H9 (cell line): Measurements from ENCODE around the gene RBM4B. TPM values are rescaled to one million over a fixed set of nuclear protein-coding genes. Genes with fewer than 3 reads are reported as not detected.

Experiments
- DNase-seq: peaks from one replicate; pipeline ENCODE4 v3.0.0-alpha.2; 2017
- H2AFZ ChIP-seq: one replicate; pipeline ENCODE4 v1.6.1; 2013; ENCODE audit warnings: mild to moderate bottlenecking, low read length, control low read depth, moderate library complexity
- H2AK5ac ChIP-seq: 2 replicates; pipeline ENCODE4 v1.6.1; 2013; ENCODE audit warnings: low read length, control low read depth, mixed read lengths; ENCODE audit not compliant: insufficient read length
- H2BK120ac ChIP-seq: one replicate; pipeline ENCODE4 v1.6.1; 2013; ENCODE audit warnings: low read depth, mild to moderate bottlenecking, low read length, control low read depth, inconsistent platforms; ENCODE audit not compliant: poor library complexity, severe bottlenecking
- H2BK12ac ChIP-seq: 2 replicates; pipeline ENCODE4 v1.6.1; 2013; ENCODE audit warnings: low read length, control low read depth, mixed read lengths, low read depth; ENCODE audit not compliant: insufficient read length
- H2BK15ac ChIP-seq: 2 replicates; pipeline ENCODE4 v1.6.1; 2013; ENCODE audit warnings: low read depth, low read length, control low read depth
- H2BK20ac ChIP-seq: one replicate; pipeline ENCODE4 v1.6.1; 2013; ENCODE audit warnings: low read depth, mild to moderate bottlenecking, low read length, control low read depth, inconsistent platforms; ENCODE audit not compliant: poor library complexity, severe bottlenecking
- H2BK5ac ChIP-seq: 2 replicates; pipeline ENCODE4 v1.6.1; 2013; ENCODE audit warnings: low read length, control low read depth, mixed read lengths; ENCODE audit not compliant: insufficient read length
- H3K14ac ChIP-seq: 2 replicates; pipeline ENCODE4 v1.6.1; 2013; ENCODE audit warnings: low read length, control low read depth; ENCODE audit not compliant: insufficient read depth
- H3K18ac ChIP-seq: 2 replicates; pipeline ENCODE4 v1.6.1; 2013; ENCODE audit warnings: low read depth, mild to moderate bottlenecking, mixed read lengths, low read length, control low read depth; ENCODE audit not compliant: insufficient read length
- H3K23ac ChIP-seq: 2 replicates; pipeline ENCODE4 v1.6.1; 2013; ENCODE audit warnings: low read length, control low read depth, mixed read lengths, low read depth; ENCODE audit not compliant: insufficient read length
- H3K23me2 ChIP-seq: 2 replicates; pipeline ENCODE4 v1.6.1; 2013; ENCODE audit warnings: low read depth, mild to moderate bottlenecking, mixed read lengths, low read length, control low read depth; ENCODE audit not compliant: insufficient read length, poor library complexity, severe bottlenecking
- H3K27ac ChIP-seq: 2 replicates; pipeline ENCODE4 v1.5.1; 2013; ENCODE audit warnings: low read length, control low read depth, mixed read lengths, low read depth; ENCODE audit not compliant: insufficient read length
- H3K27me3 ChIP-seq: 2 replicates; pipeline ENCODE4 v1.6.1; 2013; ENCODE audit warnings: low read length, control low read depth, inconsistent platforms; ENCODE audit not compliant: insufficient read depth
- H3K4ac ChIP-seq: 2 replicates; pipeline ENCODE4 v1.6.1; 2013; ENCODE audit warnings: low read depth, mild to moderate bottlenecking, control low read depth, inconsistent platforms, low read length, moderate library complexity
- H3K4me1 ChIP-seq: 2 replicates; pipeline ENCODE4 v1.6.1; 2013; ENCODE audit warnings: low read length, control low read depth, inconsistent platforms; ENCODE audit not compliant: insufficient read depth
- H3K4me2 ChIP-seq: 2 replicates; pipeline ENCODE4 v1.6.1; 2013; ENCODE audit warnings: low read length, control low read depth, mixed read lengths; ENCODE audit not compliant: insufficient read length, insufficient read depth
- H3K56ac ChIP-seq: 2 replicates; pipeline ENCODE4 v1.6.1; 2013; ENCODE audit warnings: low read depth, mild to moderate bottlenecking, mixed read lengths, low read length, control low read depth; ENCODE audit not compliant: insufficient read length
- H3K79me1 ChIP-seq: 2 replicates; pipeline ENCODE4 v1.6.1; 2013; ENCODE audit warnings: low read depth, mild to moderate bottlenecking, moderate library complexity, low read length, control low read depth, inconsistent platforms; ENCODE audit not compliant: insufficient read depth, poor library complexity, severe bottlenecking
- H3K79me2 ChIP-seq: 2 replicates; pipeline ENCODE4 v1.6.1; 2013; ENCODE audit warnings: low read length, control low read depth, inconsistent platforms; ENCODE audit not compliant: insufficient read depth
- H3K9ac ChIP-seq: 2 replicates; pipeline ENCODE4 v1.6.1; 2013; ENCODE audit warnings: low read length, control low read depth, mixed read lengths; ENCODE audit not compliant: insufficient read length; ENCODE audit errors: extremely low read depth
- H3K9me3 ChIP-seq: one replicate; pipeline ENCODE4 v1.6.1; 2013; ENCODE audit warnings: low read depth, low read length, inconsistent platforms; ENCODE audit not compliant: control insufficient read depth
- H3T11ph ChIP-seq: one replicate; pipeline ENCODE4 v1.6.1; 2013; ENCODE audit warnings: mild to moderate bottlenecking, low read length, control low read depth, inconsistent platforms
- H4K20me1 ChIP-seq: one replicate; pipeline ENCODE4 v1.6.1; 2013; ENCODE audit not compliant: control insufficient read depth, insufficient read length, insufficient read depth
- H4K5ac ChIP-seq: 2 replicates; pipeline ENCODE4 v1.6.1; 2013; ENCODE audit warnings: low read depth, mild to moderate bottlenecking, mixed read lengths, low read length, control low read depth; ENCODE audit not compliant: insufficient read length
- H4K8ac ChIP-seq: replicated peaks from 2 replicates; pipeline ENCODE4 v1.6.1; 2013; ENCODE audit warnings: low read length, control low read depth, mixed read lengths, low read depth; ENCODE audit not compliant: insufficient read length
- H4K91ac ChIP-seq: 2 replicates; pipeline ENCODE4 v1.6.1; 2013; ENCODE audit warnings: low read depth, mild to moderate bottlenecking, moderate library complexity, mixed read lengths, low read length, control low read depth; ENCODE audit not compliant: insufficient read length
- H3K27ac Mint-ChIP-seq, 3 experiments: 2 replicates in 2 of 3; 3 replicates in 1 of 3; pipeline ENCODE4 v1.8.0; 2020 to 2021; ENCODE audit warnings: mixed read lengths in 3 of 3, mild to moderate bottlenecking in 1 of 3, moderate library complexity in 1 of 3
- H3K27me3 Mint-ChIP-seq: 2 replicates; pipeline ENCODE4 v1.8.0; 2021; ENCODE audit warnings: low read depth, mild to moderate bottlenecking, moderate library complexity, mixed read lengths
- H3K36me3 Mint-ChIP-seq, 3 experiments: 2 replicates in 2 of 3; 3 replicates in 1 of 3; pipeline ENCODE4 v1.8.0; 2020 to 2021; ENCODE audit warnings: low read depth in 3 of 3, mixed read lengths in 3 of 3; ENCODE audit not compliant: insufficient read depth in 1 of 3
- H3K4me1 Mint-ChIP-seq, 2 experiments: 2 replicates each; pipeline ENCODE4 v1.8.0; 2020; ENCODE audit warnings: mixed read lengths in 2 of 2
- H3K4me3 Mint-ChIP-seq, 2 experiments: 2 replicates in 1 of 2; 3 replicates in 1 of 2; pipeline ENCODE4 v1.8.0; 2020 to 2021; ENCODE audit warnings: mild to moderate bottlenecking in 2 of 2, mixed read lengths in 2 of 2, moderate library complexity in 1 of 2
- H3K9me3 Mint-ChIP-seq, 2 experiments: 2 replicates in 1 of 2; 3 replicates in 1 of 2; pipeline ENCODE4 v1.8.0; 2020; ENCODE audit warnings: mild to moderate bottlenecking in 2 of 2, mixed read lengths in 2 of 2, moderate library complexity in 1 of 2
- WGBS: extraction: QIAGEN DNeasy Blood & Tissue Kit; methylation state at CpG from one replicate; pipeline ENCODE4 v1.1.7; 2013; ENCODE audit warnings: missing lambda C conversion rate, low lambda C conversion rate, mixed read lengths; ENCODE audit not compliant: insufficient read length; ENCODE audit errors: extremely low coverage; 5-methylcytosine and 5-hydroxymethylcytosine counted together
- total RNA-seq: library from RNA; stranded (reverse); gene quantifications from 2 replicates; pipeline ENCODE4 v1.2.1, GENCODE V29; 2021
- TF ChIP-seq, protein P1 (sequence below): fragments of 200-600 bp; sonication (generic); conservative IDR thresholded peaks from 3 replicates; pipeline ENCODE4 v1.8.0; 2021; ENCODE audit warnings: antibody characterized with exemption, mild to moderate bottlenecking

RBM4B gene
- total RNA-seq, 1 experiment from 2014 or later = 34.0 TPM

DNA sequence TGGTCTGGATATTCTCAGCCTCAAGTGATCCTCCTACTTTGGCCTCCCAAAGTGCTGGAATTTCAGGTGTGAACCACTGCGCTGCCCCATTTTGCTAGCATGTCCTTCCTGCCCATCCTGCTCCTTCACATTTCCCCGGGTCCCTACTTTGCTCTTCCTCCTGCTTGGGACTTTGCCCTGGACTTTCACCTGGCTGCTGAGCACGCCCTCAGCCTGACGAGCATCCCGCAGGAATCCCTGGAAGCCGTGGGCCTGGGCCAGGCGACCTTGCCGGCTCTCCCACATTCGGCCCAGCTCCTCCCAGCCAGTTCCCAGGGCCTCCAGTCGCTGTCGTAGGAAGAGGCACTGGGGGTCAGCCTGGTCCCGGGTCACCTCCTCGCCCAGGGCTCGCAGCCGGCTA, 22.6 kb upstream of the RBM4B start:
- Histone ChIP-seq H3K4ac (no peak overlapping the region), H4K5ac (no peak overlapping the region), H2BK15ac (no peak overlapping the region), H2BK12ac (no peak overlapping the region), H2BK120ac (no peak overlapping the region), H3K23ac (no peak overlapping the region), H3K56ac (no peak overlapping the region), H3K9me3 (no peaks in the 10 kb centered on the region), H3K27me3 (no peaks in the 10 kb centered on the region), H2AFZ (no peak overlapping the region), H4K91ac (no peak overlapping the region), H2BK5ac (no peak overlapping the region), H2BK20ac (no peak overlapping the region), H3T11ph (no peak overlapping the region), H3K9ac (no peak overlapping the region), H3K4me2 (no peak overlapping the region), H3K14ac (no peak overlapping the region), H3K79me1 (no peaks in the 10 kb centered on the region), H3K18ac (no peak overlapping the region), H4K8ac (no peak overlapping the region), H3K4me1 (no peaks in the 10 kb centered on the region), H3K27ac (no peak overlapping the region), H2AK5ac (no peak overlapping the region), H3K79me2 (no peaks in the 10 kb centered on the region), H4K20me1 (no peaks in the 10 kb centered on the region), H3K23me2 (no peaks in the 10 kb centered on the region)
- H3K9me3 Mint-ChIP-seq = no peaks in the 10 kb centered on the region
- no peaks in the 10 kb centered on the region for H3K27me3 Mint-ChIP-seq
- TF ChIP-seq, protein P1, sequence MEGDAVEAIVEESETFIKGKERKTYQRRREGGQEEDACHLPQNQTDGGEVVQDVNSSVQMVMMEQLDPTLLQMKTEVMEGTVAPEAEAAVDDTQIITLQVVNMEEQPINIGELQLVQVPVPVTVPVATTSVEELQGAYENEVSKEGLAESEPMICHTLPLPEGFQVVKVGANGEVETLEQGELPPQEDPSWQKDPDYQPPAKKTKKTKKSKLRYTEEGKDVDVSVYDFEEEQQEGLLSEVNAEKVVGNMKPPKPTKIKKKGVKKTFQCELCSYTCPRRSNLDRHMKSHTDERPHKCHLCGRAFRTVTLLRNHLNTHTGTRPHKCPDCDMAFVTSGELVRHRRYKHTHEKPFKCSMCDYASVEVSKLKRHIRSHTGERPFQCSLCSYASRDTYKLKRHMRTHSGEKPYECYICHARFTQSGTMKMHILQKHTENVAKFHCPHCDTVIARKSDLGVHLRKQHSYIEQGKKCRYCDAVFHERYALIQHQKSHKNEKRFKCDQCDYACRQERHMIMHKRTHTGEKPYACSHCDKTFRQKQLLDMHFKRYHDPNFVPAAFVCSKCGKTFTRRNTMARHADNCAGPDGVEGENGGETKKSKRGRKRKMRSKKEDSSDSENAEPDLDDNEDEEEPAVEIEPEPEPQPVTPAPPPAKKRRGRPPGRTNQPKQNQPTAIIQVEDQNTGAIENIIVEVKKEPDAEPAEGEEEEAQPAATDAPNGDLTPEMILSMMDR = no peak
- no CpG with 5 or more reads among the region's 15 CpGs for WGBS
- 0 out of 7 replicates have a peak overlapping the region, but pooled peaks of 1 of the 3 experiments have one; percentile 44 for H3K27ac Mint-ChIP-seq
- H3K36me3 Mint-ChIP-seq = peaks cover 16 to 79% (median 77%) of the 10 kb centered on the region in 3 experiments; a peak in 6 of 7 replicates
- H3K4me1 Mint-ChIP-seq = peaks cover 0 to under 1% of the 10 kb centered on the region in 2 experiments; a peak in 1 of 4 replicates
- DNase-seq = no peak
- H3K4me3 Mint-ChIP-seq = no peak overlapping the region
